ENCODE results near the gene CPOX. TPM values are rescaled to one million over a fixed set of nuclear protein-coding genes. Genes with fewer than 3 reads are reported as not detected.
A peak's percentile ranks its signal among the peaks of the same experiment; 100 is the strongest.

The CPOX gene
- total RNA-seq, 4 donors from 2014 or later: 19.0 to 36.4 (median 23.4) TPM

DNA sequence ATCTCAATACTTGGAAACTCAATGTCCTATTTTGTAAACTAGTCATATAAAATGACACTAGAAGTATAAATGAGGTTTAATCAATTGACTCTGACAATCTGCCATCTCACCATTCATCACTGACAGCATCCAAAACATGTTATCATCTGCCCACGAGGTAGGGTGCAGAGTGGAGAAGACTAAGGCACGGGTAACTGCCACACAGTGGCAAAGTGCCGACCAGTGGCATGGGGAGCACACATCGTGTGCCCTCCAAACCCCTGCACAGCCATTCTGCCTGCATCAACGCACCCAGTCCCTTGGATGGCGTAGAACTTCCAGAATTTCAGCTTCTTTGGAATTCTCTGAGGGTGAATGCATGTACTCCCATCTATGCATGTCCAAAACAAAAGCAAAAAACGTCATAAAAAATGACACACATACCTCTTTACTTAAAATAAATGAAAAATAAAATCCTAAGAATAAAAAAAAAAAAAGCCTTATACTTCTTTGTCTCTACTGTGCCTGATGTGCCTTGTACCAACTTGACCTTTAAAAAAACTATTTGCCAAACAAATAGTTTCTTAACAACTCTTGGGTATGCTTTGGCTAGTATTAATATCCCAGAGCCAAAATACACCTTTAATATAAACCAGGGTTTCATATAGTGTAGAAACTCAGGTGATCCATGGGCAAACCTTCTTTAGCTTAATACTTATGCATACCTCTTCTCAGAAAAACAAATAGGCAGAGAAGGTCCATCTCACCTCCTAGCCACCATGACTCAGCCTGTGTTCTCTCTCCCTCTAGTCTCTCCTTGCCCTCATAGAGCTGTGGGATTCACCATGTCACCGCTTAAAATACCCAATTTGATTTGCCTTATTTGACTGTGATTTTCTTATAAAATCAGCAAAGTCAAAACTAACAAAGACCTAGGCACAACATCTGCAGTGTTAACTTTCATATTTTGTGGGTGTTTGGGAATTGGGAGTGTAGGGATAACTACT is 12.7 kb downstream of the CPOX start:
- no peak overlapping the region for H3K27ac ChIP-seq
- peaks cover 0 to 81% (median 0%) of the 10 kb centered on the region in 3 donors for H3K36me3 ChIP-seq
- H3K4me1 ChIP-seq: peaks cover 0 to 10% (median 0%) of the 10 kb centered on the region in 4 donors
- WGBS, 2 donors: 91 to 92% methylated on average over 8 of the region's 8 CpGs
- H3K27me3 ChIP-seq: no peaks in the 10 kb centered on the region
- H3K9me3 ChIP-seq: no peaks in the 10 kb centered on the region
- TF ChIP-seq EP300 (IDR thresholded peaks at IDR 0.05) (no peak), POLR2A (IDR thresholded peaks at IDR 0.05) (no peak)
- TF ChIP-seq, protein P1, sequence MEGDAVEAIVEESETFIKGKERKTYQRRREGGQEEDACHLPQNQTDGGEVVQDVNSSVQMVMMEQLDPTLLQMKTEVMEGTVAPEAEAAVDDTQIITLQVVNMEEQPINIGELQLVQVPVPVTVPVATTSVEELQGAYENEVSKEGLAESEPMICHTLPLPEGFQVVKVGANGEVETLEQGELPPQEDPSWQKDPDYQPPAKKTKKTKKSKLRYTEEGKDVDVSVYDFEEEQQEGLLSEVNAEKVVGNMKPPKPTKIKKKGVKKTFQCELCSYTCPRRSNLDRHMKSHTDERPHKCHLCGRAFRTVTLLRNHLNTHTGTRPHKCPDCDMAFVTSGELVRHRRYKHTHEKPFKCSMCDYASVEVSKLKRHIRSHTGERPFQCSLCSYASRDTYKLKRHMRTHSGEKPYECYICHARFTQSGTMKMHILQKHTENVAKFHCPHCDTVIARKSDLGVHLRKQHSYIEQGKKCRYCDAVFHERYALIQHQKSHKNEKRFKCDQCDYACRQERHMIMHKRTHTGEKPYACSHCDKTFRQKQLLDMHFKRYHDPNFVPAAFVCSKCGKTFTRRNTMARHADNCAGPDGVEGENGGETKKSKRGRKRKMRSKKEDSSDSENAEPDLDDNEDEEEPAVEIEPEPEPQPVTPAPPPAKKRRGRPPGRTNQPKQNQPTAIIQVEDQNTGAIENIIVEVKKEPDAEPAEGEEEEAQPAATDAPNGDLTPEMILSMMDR (IDR thresholded peaks at IDR 0.05): no peak
- DNase-seq (ENCODE audit: low spot score in 2 of 2): no peak
- H3K4me3 ChIP-seq: no peak overlapping the region

DNA sequence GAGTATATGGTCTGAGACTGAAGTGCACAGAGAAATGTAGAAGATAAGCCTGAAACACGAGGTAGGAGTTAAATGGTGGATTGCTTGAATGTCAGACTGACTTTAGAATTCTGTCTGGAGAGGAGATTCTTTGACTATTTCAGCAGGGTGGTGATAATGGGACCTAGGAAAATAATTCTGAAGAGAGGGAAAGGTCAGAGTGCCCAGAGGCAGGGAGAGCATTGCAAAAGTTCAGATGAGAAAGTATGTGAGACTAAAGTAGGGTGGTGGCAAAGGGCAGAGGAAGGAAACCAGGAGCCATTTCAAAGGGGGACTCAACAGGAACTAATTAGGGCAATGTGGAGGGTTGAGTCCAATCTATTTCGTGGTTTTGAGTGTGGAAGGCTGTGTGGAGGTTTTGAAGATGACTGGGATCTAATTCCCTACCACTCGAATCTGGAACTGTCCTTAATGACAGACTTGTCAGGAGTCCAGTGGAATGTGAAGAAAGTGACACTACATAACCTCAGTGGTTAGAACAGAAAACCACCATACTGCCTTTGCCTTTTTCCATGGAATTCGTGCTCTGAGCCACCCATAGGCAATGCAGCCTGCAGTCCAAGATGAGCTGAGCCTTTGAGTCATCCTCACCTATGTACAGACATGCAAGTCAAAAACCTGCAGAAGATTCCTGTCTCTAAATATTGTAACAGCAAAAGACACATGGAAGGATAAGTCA is 16.1 kb downstream of the CPOX start:
- Histone ChIP-seq H3K27ac (no peak overlapping the region), H3K4me1 (no peaks in the 10 kb centered on the region), H3K9me3 (no peaks in the 10 kb centered on the region), H3K4me3 (no peak overlapping the region), H3K27me3 (no peaks in the 10 kb centered on the region), H3K36me3 (peaks cover 0 to 53% (median 0%) of the 10 kb centered on the region in 3 donors)
- no peak for DNase-seq (ENCODE audit: low spot score in 2 of 2)
- TF ChIP-seq EP300 (IDR thresholded peaks at IDR 0.05) (no peak), POLR2A (IDR thresholded peaks at IDR 0.05) (no peak)
- TF ChIP-seq, protein P1 (IDR thresholded peaks at IDR 0.05): no peak
- WGBS, 2 donors: 74 to 75% methylated on average over 4 of the region's 4 CpGs

DNA sequence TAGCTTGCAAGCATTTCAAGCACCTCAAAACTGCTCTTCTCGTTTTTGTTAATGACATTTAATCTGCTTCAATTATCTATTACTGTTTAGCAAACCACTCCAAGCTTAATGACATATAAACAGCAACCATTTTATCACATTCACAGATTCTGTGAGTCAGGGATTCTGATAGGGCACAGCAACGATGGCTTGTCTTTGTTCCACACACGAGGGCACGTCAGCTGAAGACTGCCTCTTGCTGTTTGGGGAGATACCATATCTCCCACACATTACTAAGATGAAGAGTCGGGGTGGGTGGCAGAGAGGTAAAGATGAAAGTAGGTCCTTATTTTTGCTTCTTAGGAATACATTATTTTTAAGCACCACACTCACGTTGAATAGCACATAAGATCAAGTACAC is 19.3 kb downstream of the CPOX start:
- 82% methylated on average over 6 of the region's 6 CpGs for WGBS, 2 donors
- no peaks in the 10 kb centered on the region for H3K9me3 ChIP-seq
- H3K4me3 ChIP-seq: no peak overlapping the region
- no peak for DNase-seq (ENCODE audit: low spot score in 2 of 2)
- peaks cover 0 to 30% (median 0%) of the 10 kb centered on the region in 3 donors for H3K36me3 ChIP-seq
- H3K27ac ChIP-seq: no peak overlapping the region
- H3K4me1 ChIP-seq: no peaks in the 10 kb centered on the region
- TF ChIP-seq, protein P1 (IDR thresholded peaks at IDR 0.05): no peak
- TF ChIP-seq POLR2A (IDR thresholded peaks at IDR 0.05): no peak
- TF ChIP-seq EP300 (IDR thresholded peaks at IDR 0.05): no peak
- H3K27me3 ChIP-seq: no peaks in the 10 kb centered on the region

DNA sequence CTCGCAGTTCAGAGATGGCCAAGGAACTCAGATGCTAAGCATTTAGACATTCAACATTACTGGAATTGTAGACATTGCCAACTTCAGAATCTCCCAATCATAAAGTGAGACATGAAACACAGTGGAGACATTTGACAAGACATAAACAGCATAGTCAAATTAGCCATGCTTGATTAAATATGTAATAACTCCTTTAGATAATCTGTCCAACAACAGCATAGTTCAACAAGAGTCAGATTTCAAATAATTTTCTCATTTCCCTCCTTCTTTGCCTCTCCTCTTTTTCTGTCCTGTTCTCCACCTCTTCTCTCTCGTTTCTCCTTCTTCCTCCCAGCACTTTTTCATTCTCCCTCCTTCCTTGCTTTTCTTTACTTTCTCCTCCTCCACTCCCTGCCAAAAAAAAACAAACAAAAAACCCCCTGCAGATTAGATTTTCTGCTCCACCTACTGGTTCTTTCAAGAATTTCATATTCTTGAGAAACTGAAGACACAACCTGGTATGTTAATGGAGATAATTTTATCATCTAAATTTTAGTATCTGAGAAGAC is 20.2 kb downstream of the CPOX start:
- 12 to 31% methylated on average over 2 of the region's 2 CpGs for WGBS, 2 donors
- no peaks in the 10 kb centered on the region for H3K4me1 ChIP-seq
- H3K36me3 ChIP-seq: peaks cover 0 to 21% (median 0%) of the 10 kb centered on the region in 3 donors
- no peaks in the 10 kb centered on the region for H3K9me3 ChIP-seq
- DNase-seq (ENCODE audit: low spot score in 2 of 2): no peak
- H3K27me3 ChIP-seq: no peaks in the 10 kb centered on the region
- no peak overlapping the region for H3K4me3 ChIP-seq
- TF ChIP-seq POLR2A (IDR thresholded peaks at IDR 0.05): no peak
- TF ChIP-seq, protein P1 (IDR thresholded peaks at IDR 0.05): peak in 2 of 5 experiments; percentile 19 to 27
- TF ChIP-seq EP300 (IDR thresholded peaks at IDR 0.05): no peak
- no peak overlapping the region for H3K27ac ChIP-seq

Data from tibial nerve (tissue), 4 donors.